GDM1 (cell line): ENCODE data around the gene RTRAF.

Source experiments
- DNase-seq: peaks from one replicate; lab custom pipeline; 2025; lab: John Stamatoyannopoulos, UW

Gene RTRAF

GRCh38 chr14:51989293-51990234 lies at the start of gene RTRAF:
RTRAF (plus strand) TSS chr14:51989546; CDS start chr14:51989640, 94 bp downstream.
- DNase-seq, result peak; percentile 91

DNA sequence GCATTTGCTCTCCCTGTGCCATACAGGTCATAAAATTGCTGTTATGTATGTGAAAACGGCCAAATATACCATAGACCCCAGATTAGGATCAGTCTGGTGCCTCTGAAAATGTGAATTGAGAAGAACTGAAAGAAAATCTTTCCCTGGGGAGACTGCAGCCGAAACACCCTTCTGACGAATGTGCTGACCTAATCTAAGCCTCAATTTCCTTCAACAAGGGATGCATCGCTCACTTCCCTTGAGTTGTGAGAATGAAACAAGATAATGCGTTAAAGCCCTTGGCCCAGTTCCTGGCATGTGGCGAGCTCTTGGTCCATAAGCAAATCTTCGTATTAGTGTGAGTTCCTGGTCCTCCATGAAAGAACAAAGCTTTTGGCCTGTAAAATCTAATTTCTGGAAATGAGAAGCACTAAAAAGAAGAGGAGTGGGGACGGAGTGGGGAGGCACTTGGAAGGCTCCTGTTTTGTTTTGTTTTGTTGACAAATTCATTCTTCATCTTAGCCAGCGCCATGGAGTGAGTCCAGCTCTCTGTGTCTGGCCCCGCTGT lies 49.5 kb upstream of the RTRAF start:
- no peak for DNase-seq

DNA sequence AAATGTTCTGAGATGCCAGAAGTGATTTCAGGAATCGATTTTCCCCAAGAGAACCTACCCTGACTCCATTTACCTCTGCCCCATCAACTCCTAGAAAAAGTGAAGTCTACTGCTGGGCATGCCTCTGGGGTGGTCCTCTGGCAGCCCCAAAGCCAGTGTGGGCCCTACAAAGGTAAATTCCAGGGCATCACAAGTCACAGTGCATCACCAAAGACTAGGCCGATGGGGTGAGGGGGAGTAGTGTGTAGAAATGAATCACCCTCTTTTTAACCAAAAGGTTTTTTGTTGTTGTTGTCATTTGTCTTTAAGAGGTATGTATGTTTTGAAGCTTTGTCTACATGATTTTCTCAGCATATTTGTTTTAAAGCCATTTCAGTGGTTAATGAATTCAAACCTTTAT lies 46.4 kb upstream of the RTRAF start:
- DNase-seq, result no peak

DNA sequence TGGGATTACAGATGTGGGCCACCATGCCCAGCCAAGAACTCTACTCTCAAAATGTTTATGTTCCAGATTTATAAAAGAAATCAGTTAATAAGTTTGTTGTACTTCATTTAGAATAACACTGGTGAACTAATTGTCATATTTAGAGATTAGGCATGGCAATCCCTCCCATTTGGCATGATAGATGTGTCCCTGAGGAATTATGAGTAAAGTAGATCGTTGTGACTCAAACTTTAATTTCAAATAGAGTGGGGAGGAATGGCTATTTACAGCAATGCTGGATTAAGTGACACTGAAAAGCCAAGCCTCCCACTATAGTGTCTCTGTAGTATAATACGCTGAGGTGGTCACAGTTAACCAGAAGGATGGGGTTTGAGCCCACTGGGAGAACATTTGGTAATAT lies 39.3 kb upstream of the RTRAF start:
- DNase-seq, result no peak

- no peak for DNase-seq
Measured at GRCh38 chr14:51951656-51952055, 37.7 kb upstream of the RTRAF start.

GRCh38 chr14:51954031-51954430 lies 35.3 kb upstream of the RTRAF start:
- no peak for DNase-seq

GRCh38 chr14:51954657-51955056 lies 34.7 kb upstream of the RTRAF start:
- no peak for DNase-seq

GRCh38 chr14:51957950-51958349 lies 31.4 kb upstream of the RTRAF start:
- no peak for DNase-seq

GRCh38 chr14:51959928-51960327 lies 29.4 kb upstream of the RTRAF start:
- no peak for DNase-seq

DNA sequence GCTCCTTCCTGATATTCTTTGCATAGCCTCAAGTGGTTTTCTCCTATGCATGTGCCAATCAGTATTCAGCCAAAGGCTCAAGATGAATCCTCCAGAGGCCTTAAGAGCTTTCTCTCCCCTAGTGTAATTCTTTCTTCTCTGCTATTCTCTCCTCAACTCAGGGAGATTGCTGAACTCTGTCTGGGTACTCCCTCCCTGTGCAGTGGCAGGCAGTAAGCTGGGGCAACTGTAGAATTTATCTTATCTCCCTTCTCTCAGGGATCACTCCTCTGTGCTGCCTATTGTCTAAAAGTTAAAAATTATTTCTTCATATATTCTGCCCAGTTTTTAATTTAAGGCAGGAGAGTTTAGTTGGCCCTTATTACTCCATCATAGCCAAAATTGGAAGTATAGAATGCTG lies 28.5 kb upstream of the RTRAF start:
- DNase-seq, result no peak

DNA sequence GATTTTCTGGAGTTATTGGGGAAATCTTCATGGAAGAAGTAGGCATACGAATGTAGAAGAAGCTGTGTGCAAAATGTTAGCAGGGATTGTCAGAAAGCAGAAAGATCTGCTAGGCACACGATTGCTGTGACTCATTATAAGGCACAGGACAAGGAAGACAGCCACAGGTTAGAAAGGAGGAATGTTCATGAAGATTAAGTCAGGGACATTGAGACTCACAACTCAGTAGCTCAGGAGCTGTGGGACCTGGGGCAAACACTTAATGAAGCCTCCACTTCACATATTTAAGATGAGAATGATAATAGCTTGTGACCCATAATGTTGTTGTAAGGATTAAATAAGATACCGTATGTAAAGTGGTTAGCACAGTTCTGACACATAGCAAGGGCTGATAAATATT lies 26.6 kb upstream of the RTRAF start:
- no peak for DNase-seq

- no peak for DNase-seq
Measured at GRCh38 chr14:51963286-51963685, 26.1 kb upstream of the RTRAF start.

GRCh38 chr14:51967521-51967920 lies 21.8 kb upstream of the RTRAF start:
- DNase-seq, result no peak

GRCh38 chr14:51969852-51970540 lies 19.4 kb upstream of the RTRAF start:
- DNase-seq, result no peak

DNA sequence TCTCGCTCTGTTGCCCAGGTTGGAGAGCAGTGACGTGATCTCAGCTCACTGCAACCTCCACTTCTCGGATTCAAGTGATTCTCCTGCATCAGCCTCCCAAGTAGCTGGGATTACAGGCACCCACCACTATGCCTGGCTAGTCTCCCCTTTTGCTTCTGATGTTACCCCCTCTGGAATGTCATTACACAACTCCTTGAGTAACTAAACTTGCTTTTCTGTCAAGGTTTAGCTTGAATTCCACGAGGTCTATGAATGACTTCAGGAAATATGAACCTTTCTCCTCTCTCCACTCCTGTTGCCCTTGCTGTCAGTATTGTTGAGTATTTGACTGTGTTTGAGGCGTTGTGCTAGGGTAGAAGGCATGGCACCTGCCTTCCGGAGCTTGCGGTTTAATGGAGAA lies 16.8 kb upstream of the RTRAF start:
- no peak for DNase-seq

DNA sequence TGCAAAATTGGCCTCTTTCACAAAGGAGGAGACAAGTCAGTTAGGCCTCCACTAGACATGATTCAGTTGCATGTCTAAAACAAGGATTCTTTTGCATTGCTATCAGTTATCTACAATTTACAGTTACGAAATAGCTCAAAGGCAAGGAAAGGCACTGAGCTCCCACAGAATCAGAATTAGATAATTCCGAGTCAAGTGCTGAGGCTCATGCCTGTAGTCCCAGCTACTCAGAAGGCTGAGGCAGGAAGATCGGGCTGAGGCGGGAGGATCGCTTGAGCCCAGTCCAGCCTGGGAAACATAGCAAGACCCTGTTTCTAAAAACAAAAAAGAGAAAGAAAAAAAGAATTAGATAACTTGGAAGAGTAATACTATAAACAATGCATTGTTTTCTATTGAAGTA lies 12.3 kb upstream of the RTRAF start:
- DNase-seq, result no peak

DNA sequence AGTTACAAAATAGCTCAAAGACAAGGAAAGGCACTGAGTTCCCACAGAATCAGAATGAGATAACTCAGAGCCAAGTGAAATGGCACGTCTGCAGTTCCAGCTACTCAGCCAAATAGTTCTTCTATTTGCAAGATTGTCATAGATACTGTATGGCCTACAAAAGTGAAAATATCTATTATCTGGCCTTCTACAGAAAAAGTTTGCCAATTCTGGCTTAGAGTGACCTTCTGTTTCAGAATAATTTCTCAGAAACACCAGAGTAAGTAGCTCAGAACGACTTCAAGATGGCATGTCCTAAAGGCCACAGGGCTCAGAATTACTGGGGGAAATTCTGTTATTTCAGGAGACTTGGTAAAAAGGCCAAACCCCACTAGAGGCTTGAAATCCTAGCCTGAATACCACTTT lies 10.7 kb upstream of the RTRAF start:
- no peak for DNase-seq

DNA sequence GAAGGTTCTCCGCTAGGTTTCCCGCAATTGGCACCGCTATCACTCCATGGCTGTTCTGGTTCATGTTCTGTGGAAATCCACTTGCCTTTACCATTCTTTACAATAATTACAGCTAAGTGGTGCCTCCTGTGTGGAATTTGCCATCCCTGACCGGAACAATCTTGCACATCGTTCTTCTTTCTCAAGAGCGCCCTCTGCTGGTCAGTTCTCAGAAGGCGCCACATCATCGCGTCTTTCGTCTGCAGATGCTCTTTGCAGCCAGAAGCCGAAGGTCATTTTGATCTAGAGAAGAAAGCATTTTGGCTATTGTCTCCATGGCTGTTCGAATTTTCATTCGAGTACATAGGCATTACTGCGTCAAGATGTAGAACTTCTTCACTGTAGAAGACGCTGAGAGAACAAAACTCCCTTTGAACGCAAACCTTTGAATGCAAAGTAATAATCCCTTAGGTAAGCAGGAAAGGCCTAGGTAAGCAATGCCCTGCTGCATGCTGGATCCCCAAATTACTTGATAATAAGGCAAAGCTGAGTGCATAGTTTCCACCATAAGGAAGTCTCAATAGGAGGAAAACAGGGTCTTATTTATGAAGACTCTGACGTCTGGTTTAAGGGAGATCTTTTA lies 10.1 kb upstream of the RTRAF start:
- peak; percentile 37 for DNase-seq

DNA sequence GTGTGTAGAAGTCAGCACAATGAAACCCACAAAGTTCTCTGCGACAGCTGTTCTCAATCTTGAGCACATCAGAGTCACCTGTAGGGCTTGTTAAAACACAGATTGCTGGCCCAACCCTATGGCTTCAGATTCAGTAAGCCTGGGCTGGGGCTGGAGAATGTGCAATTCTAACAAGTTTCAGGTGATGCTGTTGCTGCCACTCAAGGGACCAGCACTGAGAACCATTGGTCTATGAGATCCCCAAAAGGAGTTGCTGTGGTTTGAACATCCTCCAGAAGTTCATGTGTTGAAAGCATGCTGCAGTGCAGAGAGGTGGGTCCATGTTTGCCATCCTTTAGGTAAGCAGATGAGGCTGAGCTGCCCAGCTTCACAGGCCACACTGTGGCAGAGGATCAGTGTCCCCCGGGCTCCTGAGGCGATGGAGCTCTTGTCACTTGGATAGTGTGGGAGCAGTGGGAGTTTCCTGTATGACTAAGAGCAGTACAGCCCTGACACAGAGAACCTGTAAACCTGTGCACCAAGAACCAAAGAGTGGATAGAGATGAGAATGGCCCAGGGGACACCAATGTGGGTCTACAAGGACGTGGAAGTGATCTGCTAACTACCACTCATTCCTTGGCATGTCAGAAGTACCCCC lies 8.0 kb upstream of the RTRAF start:
- DNase-seq, result no peak

GRCh38 chr14:51988221-51988620 lies 1.1 kb upstream of the RTRAF start:
- DNase-seq, result no peak

GRCh38 chr14:51990488-51990887 lies 1.1 kb downstream of the RTRAF start:
- no peak for DNase-seq

DNA sequence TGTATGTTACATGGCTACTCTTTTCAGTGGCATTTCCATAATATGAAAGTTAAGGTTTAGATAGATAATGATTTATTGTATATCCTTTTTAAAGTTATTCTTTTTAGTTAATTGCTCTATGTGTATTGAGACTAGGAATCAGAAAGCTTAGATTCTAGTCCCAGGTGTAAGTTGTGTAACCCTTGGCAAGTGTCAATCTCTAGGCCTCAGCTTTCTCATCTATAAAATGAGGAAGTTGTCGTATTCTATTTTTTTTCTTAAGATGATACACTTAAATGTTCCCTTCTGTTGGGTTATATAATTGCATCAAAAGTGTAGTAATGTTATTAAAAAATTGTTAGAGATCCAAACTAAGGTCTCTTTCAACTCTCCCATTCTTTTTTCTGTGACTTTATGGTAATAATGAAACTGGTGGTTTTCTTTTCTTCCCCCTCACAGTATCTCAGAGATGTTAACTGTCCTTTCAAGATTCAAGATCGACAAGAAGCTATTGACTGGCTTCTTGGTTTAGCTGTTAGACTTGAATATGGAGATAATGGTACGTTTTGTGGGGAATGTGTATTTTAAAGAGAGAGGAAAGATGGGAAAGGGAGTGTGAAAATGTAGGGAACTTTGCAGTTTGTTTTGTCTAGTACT lies 4.1 kb downstream of the RTRAF start:
- DNase-seq, result no peak
